Limb (tissue), 2 donors: ENCODE data around the gene KANSL1.

Source experiments
- DNase-seq, 2 donors: peaks; one replicate each; pipeline ENCODE4 v3.0.0-alpha.2; 2016; ENCODE audit errors: extremely low spot score in 2 of 2

KANSL1 gene

DNA sequence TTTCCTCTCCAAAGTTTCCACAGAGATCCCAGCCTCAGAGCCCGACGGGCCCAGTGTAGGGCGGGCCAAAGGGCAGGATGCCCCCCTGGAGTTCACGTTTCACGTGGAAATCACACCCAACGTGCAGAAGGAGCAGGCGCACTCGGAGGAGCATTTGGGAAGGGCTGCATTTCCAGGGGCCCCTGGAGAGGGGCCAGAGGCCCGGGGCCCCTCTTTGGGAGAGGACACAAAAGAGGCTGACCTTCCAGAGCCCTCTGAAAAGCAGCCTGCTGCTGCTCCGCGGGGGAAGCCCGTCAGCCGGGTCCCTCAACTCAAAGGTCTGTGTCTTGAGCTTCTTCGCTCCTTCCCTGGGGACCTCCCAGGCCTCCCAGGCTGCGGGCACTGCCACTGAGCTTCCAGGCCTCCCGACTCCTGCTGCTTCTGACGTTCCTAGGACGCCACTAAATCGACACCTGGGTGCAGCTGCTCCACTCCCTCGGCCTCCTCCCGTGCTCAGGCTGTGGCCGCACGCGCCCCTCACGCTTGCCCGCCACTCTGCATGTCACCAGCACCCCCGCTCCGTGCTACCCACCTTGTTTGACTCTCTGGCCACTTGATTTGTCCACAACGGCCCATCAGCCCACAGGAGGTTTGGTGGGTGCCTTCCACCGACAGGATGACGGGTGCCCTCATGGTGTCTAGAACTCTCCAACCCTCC is 209.5 kb downstream of the KANSL1 start:
- DNase-seq, result no peak

DNA sequence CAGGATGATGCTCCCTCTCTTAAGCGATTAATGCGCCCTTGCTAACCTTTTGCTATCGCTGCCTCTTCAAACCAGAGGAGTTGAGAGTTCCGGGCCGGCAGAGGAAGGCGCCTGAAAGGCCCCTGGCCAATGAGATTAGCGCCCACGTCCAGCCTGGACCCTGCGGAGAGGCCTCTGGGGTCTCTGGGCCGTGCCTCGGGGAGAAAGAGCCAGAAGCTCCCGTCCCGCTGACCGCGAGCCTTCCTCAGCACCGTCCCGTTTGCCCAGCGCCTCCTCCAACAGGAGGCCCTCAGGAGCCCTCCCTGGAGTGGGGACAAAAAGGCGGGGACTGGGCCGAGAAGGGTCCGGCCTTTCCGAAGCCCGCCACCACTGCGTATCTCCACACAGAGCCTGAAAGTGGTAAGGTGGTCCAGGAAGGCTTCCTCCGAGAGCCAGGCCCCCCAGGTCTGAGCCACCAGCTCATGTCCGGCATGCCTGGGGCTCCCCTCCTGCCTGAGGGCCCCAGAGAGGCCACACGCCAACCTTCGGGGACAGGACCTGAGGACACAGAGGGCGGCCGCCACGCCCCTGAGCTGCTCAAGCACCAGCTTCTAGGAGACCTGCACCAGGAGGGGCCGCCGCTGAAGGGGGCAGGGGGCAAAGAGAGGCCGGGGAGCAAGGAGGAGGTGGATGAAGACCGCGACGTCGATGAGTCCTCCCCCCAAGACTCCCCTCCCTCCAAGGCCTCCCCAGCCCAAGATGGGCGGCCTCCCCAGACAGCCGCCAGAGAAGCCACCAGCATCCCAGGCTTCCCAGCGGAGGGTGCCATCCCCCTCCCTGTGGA is 210.2 kb downstream of the KANSL1 start:
- DNase-seq, result no peak

DNA sequence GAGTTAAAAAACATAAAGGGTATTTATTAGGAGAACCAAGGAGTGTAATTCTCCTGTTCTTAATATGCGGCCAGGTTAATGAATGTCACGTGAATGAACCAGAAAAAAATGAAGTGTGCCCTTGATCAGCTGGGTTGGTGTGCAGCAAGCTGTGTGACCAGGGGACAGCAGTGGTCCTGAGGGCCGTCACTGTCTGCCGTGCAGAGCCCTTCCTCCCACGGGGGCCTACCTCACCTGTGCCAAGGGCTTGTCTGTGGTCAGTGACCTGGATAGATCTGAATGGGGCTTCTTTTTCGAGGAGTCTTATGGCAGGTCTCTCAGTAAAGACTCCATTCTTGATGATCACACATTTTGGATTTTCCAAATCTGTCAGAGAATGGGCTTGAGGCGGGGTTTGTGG is 211.9 kb downstream of the KANSL1 start:
- no peak for DNase-seq

DNA sequence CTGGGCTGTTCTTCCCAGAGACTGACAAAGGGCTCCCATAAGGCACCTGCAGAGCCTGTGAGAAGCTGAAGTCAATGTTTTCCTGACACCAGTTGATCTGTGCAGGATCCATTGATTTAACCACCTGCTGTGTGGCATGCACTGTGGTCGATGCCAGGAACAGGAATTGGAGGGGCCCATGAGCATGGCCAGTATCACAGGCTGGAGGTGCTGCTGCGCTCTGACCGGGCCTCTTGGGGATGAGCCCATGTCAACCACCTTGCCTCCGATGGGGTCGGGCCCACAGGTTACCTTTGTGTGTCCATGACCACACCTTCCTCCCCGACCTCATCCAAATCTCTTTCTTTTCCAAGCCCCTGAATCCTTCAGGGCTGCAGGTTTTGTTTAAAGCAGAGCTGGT is 212.4 kb downstream of the KANSL1 start:
- DNase-seq, result no peak
